HG03432 (cell line): ENCODE data around the gene SMIM1.
A peak's percentile ranks its signal among the peaks of the same experiment; 100 is the strongest.
"Not testable (repeated sequence)": the region's sequence is repeated elsewhere in the genome, so short reads cannot be mapped to it uniquely, and the experiment has no call there.

Source experiments
- ATAC-seq: cut with Tn5 transposase; IDR thresholded peaks from one replicate; pipeline ENCODE4 v1.9.1; 2021; ENCODE audit warnings: mild to moderate bottlenecking, moderate library complexity; ENCODE audit not compliant: unreplicated experiment

SMIM1 gene, protein sequence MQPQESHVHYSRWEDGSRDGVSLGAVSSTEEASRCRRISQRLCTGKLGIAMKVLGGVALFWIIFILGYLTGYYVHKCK

GRCh38 chr1:3772715-3773571 lies at the start of gene SMIM1:
TSS of gene SMIM1 (plus strand) at chr1:3772749. CDS start at chr1:3775374, 2,625 bp downstream.
- ATAC-seq = peak; percentile 29

DNA sequence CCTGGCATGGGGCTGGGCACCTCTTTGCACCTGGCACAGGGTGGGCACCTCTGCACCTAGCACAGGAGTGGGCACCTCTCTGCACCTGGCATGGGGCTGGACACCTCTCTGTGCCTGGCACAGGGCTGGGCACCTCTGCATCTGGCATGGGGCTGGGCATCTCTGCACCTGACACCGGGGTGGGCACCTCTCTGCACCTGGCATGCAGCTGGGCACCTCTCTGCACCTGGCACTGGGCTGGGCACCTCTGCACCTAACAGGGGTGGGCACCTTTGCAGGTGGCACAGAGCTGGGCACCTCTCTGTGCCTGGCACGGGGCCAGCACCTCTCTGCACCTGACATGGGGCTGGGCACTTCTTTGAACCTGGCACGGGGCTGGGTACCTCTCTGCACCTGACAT lies 49.7 kb upstream of the SMIM1 start:
- no peak for ATAC-seq

- not testable (repeated sequence) for ATAC-seq
Measured at GRCh38 chr1:3724416-3725030, 48.0 kb upstream of the SMIM1 start.

- ATAC-seq = no peak
Measured at GRCh38 chr1:3725366-3725765, 47.2 kb upstream of the SMIM1 start.

DNA sequence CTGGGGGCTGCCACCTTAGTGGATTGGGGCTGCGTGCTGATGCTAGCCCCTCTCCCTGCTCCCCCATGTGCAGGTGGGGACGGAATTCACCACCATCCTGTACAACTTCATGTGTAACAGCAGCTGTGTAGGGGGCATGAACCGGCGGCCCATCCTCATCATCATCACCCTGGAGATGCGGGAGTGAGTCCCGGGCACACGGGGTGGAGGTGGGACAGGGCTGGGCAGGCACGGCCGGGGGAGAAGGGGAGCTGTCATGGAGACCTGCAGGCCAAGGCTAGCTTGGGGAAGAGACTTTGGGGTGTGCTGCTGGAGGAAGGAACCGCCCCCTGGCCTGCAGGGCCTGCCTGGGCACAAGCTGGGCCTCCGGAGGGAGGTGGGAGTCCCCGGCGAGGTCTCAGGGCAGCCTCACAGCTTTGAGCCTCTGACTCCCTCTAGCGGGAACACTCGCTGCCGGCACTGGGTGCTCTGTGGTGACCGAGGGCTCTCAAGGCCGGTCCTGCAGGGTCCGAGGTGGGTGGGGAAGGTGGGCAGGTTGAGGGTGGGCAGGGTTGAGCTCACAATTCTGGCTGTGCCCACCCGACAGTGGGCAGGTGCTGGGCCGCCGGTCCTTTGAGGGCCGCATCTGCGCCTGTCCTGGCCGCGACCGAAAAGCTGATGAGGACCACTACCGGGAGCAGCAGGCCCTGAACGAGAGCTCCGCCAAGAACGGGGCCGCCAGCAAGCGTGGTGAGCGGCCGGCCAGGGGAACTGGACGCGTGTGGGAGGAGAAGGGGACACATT lies 45.3 kb upstream of the SMIM1 start:
- ATAC-seq = no peak

- no peak for ATAC-seq
Measured at GRCh38 chr1:3727825-3728776, 44.4 kb upstream of the SMIM1 start.

DNA sequence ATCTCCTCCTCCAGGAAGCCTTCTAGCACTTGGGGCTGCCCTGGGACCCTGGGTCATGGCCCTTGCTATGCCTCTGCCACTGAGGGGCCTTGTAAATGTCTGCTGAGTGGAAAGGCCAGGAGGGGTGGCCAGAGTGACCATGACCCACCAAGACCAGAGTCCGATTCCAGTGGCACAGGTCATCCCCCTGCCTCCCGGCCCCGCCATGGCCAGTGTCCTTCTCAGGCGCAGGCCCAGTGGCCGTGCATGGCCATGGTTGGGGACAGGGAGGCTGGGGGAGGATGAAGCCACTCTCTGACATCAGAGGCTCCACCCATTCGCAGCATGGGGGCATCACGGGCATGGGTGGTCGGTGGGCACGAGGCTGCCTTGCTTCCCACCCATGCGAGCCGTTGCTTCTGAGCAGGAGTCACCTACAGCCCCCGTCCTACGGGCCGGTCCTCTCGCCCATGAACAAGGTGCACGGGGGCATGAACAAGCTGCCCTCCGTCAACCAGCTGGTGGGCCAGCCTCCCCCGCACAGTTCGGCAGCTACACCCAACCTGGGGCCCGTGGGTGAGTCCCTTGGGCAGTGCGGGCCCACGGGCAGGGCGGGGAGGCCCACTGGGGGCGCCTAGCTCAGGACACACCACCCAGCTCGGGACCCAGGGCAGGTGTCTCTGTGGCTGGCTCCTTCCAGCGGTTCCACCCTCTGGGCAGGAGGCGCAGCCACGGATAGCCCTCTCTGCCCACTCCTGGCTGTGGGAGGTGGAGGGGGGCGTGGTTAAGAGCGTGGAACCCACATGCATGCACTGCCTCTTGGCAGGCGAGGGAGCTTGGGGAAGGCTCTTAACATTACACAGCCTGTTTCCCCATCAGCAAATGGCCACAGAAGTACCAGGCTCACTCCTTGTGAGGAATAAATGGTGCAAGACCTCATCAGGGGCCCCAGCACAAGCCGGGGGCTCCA lies 42.7 kb upstream of the SMIM1 start:
- ATAC-seq = no peak

GRCh38 chr1:3730543-3731247 lies 41.9 kb upstream of the SMIM1 start:
- ATAC-seq = no peak

GRCh38 chr1:3731583-3732433 lies 40.7 kb upstream of the SMIM1 start:
- ATAC-seq = no peak

DNA sequence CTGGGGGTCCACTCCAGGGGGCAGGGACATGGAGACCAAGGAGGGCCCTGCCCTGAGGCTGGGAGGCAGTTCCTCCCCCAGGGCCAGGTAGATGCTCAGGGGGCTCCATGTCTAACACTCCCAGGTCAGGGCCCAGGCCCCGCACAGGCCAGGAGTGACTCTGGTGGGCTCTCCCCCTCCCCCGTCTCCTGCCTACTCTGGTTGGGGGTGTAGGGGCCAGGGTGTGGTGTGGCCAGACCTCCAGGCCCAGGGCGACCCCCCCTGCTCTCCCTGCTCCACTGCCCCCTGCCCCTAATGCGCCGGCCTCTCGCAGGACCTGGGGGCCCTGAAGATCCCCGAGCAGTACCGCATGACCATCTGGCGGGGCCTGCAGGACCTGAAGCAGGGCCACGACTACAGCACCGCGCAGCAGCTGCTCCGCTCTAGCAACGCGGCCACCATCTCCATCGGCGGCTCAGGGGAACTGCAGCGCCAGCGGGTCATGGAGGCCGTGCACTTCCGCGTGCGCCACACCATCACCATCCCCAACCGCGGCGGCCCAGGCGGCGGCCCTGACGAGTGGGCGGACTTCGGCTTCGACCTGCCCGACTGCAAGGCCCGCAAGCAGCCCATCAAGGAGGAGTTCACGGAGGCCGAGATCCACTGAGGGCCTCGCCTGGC lies 40.0 kb upstream of the SMIM1 start:
- no peak for ATAC-seq

GRCh38 chr1:3733094-3733882 lies 39.3 kb upstream of the SMIM1 start:
- no peak for ATAC-seq

- no peak for ATAC-seq
Measured at GRCh38 chr1:3733883-3734589, 38.5 kb upstream of the SMIM1 start.

GRCh38 chr1:3734602-3735001 lies 37.9 kb upstream of the SMIM1 start:
- ATAC-seq = no peak

DNA sequence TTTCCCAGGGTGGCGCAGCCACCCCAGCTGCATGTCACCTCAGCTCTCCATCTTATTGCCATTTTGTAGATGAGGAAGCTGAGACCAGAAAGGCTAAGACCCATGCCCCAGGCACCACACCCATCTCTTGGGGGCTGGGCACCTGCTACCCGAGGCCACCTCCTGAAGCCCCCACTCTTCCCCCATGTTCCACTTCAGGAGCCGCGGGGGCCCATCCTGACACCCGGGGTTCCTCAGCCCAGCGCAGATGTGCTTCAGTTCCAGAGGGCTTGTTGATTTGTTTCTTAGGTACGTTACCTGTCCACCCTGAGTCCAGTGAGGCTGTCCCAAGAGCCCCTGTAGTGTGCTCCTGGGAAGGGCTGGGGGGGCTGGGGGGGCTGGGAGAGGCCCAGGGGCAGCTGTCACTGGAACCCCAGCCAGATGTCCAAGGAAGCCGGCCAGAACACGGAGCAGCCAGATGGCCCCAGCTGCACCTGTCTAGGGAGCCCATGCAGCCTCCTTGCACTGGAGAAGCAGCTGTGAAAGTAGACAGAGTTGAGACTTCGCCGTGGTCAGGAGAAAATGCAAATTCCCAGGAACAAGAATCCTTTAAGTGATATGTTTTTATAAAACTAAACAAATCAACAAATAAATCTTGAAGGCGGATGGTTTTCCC lies 37.4 kb upstream of the SMIM1 start:
- ATAC-seq = no peak

DNA sequence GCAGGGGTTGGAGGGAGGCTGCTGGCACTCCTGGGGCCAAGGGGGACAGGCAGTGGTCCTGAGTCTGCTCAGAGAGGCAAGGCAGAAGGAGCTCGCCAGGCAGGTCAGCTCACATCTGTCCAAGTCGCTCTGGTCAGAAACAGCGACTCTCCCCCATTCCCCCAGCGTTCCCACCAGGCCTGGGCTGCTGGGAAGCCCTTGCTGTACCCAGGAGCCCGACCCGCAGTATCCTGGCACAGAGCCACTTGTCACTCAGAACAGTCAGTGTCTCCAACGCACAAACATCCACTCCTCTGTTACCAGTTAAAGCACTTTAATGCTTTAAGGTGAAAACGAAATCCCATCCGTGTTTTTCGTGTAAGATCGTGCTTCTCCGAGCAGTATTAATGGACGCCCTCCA lies 36.9 kb upstream of the SMIM1 start:
- no peak for ATAC-seq
